IMR-90 (cell line): ENCODE data around the gene ZNF318. TPM values are rescaled to one million over a fixed set of nuclear protein-coding genes. Genes with fewer than 3 reads are reported as not detected.
A peak's percentile ranks its signal among the peaks of the same experiment; 100 is the strongest.

Experiments used
- ATAC-seq: fragments of 200-7000 bp; cut with Tn5 transposase; 2 replicates; pipeline ENCODE4 v1.9.1; 2020; ENCODE audit warnings: low read depth, mild to moderate bottlenecking, moderate library complexity
- BruUV-seq: library from RNA; stranded (reverse); fragments of 400-500 nt; replicated peaks from 2 replicates; lab custom pipeline; 2021; lab: Mats Ljungman, UMichigan
- CTCF ChIA-PET: fragments of 300-600 bp; formaldehyde crosslinking; extraction: SDS; loops from one replicate; lab custom pipeline; 2021; ENCODE audit warnings: antibody characterized with exemption; lab: Yijun Ruan, JAX
- POLR2A ChIA-PET: fragments of 300-600 bp; sonication (Branson Sonifier 250); formaldehyde crosslinking; loops from one replicate; lab custom pipeline; 2022; ENCODE audit warnings: antibody characterized with exemption; ENCODE audit not compliant: unreplicated experiment; lab: Charles Lee
- DNase-seq: peaks from one replicate; pipeline ENCODE4 v3.0.0; 2013
- H2AFZ ChIP-seq: replicated peaks from 2 replicates; pipeline ENCODE3; 2013; ENCODE audit warnings: low read length, mild to moderate bottlenecking; ENCODE audit not compliant: poor library complexity
- H2AK5ac ChIP-seq: 2 replicates; pipeline ENCODE4 v1.6.1; 2013; ENCODE audit warnings: low read depth, low read length, inconsistent platforms
- H2AK9ac ChIP-seq: replicated peaks from 2 replicates; pipeline ENCODE3; 2013; ENCODE audit warnings: mild to moderate bottlenecking, low read depth, low read length, moderate library complexity; ENCODE audit not compliant: poor library complexity
- H2BK120ac ChIP-seq: 2 replicates; pipeline ENCODE4 v1.6.1; 2013; ENCODE audit warnings: low read depth, low read length, inconsistent platforms
- H2BK15ac ChIP-seq: 3 replicates; pipeline ENCODE4 v1.6.1; 2013; ENCODE audit warnings: low read depth, low read length, inconsistent platforms
- H2BK20ac ChIP-seq: 2 replicates; pipeline ENCODE4 v1.6.1; 2013; ENCODE audit warnings: low read depth, mild to moderate bottlenecking, inconsistent platforms, low read length, moderate library complexity
- H2BK5ac ChIP-seq: 2 replicates; pipeline ENCODE4 v1.6.1; 2013; ENCODE audit warnings: mild to moderate bottlenecking, low read depth, low read length, inconsistent platforms; ENCODE audit not compliant: poor library complexity, severe bottlenecking
- H3K14ac ChIP-seq: replicated peaks from 2 replicates; pipeline ENCODE4 v1.6.1; 2013; ENCODE audit warnings: low read depth, low read length, inconsistent platforms
- H3K18ac ChIP-seq: 2 replicates; pipeline ENCODE4 v1.6.1; 2013; ENCODE audit warnings: low read depth, low read length, control low read depth
- H3K23ac ChIP-seq: 2 replicates; pipeline ENCODE4 v1.6.1; 2013; ENCODE audit warnings: low read depth, low read length, inconsistent platforms
- H3K27ac ChIP-seq: 2 replicates; pipeline ENCODE4 v1.5.1; 2013; ENCODE audit warnings: mild to moderate bottlenecking, control low read depth, low read length; ENCODE audit not compliant: insufficient read depth
- H3K27me3 ChIP-seq: 2 replicates; pipeline ENCODE4 v1.6.1; 2013; ENCODE audit warnings: low read length; ENCODE audit not compliant: control insufficient read depth, insufficient read depth
- H3K36me3 ChIP-seq: 2 replicates; pipeline ENCODE4 v1.6.1; 2013; ENCODE audit warnings: low read length, mixed read lengths; ENCODE audit not compliant: control insufficient read depth, insufficient read depth
- H3K4ac ChIP-seq: 2 replicates; pipeline ENCODE4 v1.6.1; 2013; ENCODE audit warnings: low read depth, low read length, inconsistent platforms
- H3K4me1 ChIP-seq: 2 replicates; pipeline ENCODE4 v1.6.1; 2013; ENCODE audit warnings: low read length, mixed read lengths; ENCODE audit not compliant: control insufficient read depth, insufficient read depth
- H3K4me2 ChIP-seq: 2 replicates; pipeline ENCODE4 v1.6.1; 2013; ENCODE audit warnings: low read depth, mild to moderate bottlenecking, control low read depth, low read length, moderate library complexity
- H3K4me3 ChIP-seq: 2 replicates; pipeline ENCODE4 v1.5.1; 2013; ENCODE audit warnings: low read depth, mild to moderate bottlenecking, control low read depth, low read length, moderate library complexity; ENCODE audit not compliant: insufficient read depth
- H3K56ac ChIP-seq: 2 replicates; pipeline ENCODE4 v1.6.1; 2013; ENCODE audit warnings: low read length, inconsistent platforms; ENCODE audit not compliant: insufficient read depth; ENCODE audit errors: extremely low read depth
- H3K79me1 ChIP-seq, 2 experiments: 2 replicates each; pipeline ENCODE4 v1.6.1; 2013; ENCODE audit warnings: low read length in 2 of 2, inconsistent platforms in 1 of 2, low read depth in 1 of 2
- H3K9ac ChIP-seq: 2 replicates; pipeline ENCODE4 v1.6.1; 2013; ENCODE audit warnings: low read depth, low read length, control low read depth
- H3K9me1 ChIP-seq: 2 replicates; pipeline ENCODE4 v1.6.1; 2013; ENCODE audit warnings: low read length, inconsistent platforms; ENCODE audit not compliant: insufficient read depth
- H3K9me3 ChIP-seq: 2 replicates; pipeline ENCODE4 v1.6.1; 2013; ENCODE audit warnings: low read length; ENCODE audit not compliant: control insufficient read depth, insufficient read depth
- H4K20me1 ChIP-seq: 2 replicates; pipeline ENCODE4 v1.6.1; 2013; ENCODE audit warnings: low read length, inconsistent platforms; ENCODE audit not compliant: insufficient read depth
- H4K5ac ChIP-seq: 2 replicates; pipeline ENCODE4 v1.6.1; 2013; ENCODE audit warnings: mild to moderate bottlenecking, low read depth, low read length, control low read depth
- H4K8ac ChIP-seq, 2 experiments: 2 replicates each; pipeline ENCODE4 v1.6.1; 2013; ENCODE audit warnings: low read depth in 2 of 2, low read length in 2 of 2, control low read depth in 1 of 2, inconsistent platforms in 1 of 2
- H4K91ac ChIP-seq: 2 replicates; pipeline ENCODE4 v1.6.1; 2013; ENCODE audit warnings: low read depth, low read length, inconsistent platforms; ENCODE audit not compliant: insufficient read depth
- BHLHE40 ChIP-seq: fragments of 150-350 bp; IDR thresholded peaks from 2 replicates; pipeline ENCODE4 v1.6.1; 2016; ENCODE audit warnings: mild to moderate bottlenecking, low read depth, low read length
- CEBPB ChIP-seq: IDR thresholded peaks from 2 replicates; pipeline ENCODE4 v1.6.1; 2012; ENCODE audit warnings: low read depth, low read length, improper control_type of control experiment
- CTCF ChIP-seq: conservative IDR thresholded peaks from 2 replicates; pipeline ENCODE4 v1.5.1; 2012; ENCODE audit warnings: mild to moderate bottlenecking, low read depth, low read length, improper control_type of control experiment
- ELK1 ChIP-seq: fragments of 150-350 bp; IDR thresholded peaks from 2 replicates; pipeline ENCODE4 v1.6.1; 2016; ENCODE audit warnings: low read depth, mild to moderate bottlenecking, low read length, moderate library complexity, borderline replicate concordance
- FOS ChIP-seq: fragments of 150-350 bp; IDR thresholded peaks from 2 replicates; pipeline ENCODE4 v1.6.1; 2016; ENCODE audit warnings: low read depth, low read length
- MAFK ChIP-seq: IDR thresholded peaks from 2 replicates; pipeline ENCODE4 v1.6.1; 2012; ENCODE audit warnings: low read depth, low read length, improper control_type of control experiment
- MXI1 ChIP-seq: IDR thresholded peaks from 2 replicates; pipeline ENCODE4 v1.6.1; 2012; ENCODE audit warnings: low read depth, mild to moderate bottlenecking, low read length, moderate library complexity, borderline replicate concordance
- POLR2A ChIP-seq: IDR thresholded peaks from 2 replicates; pipeline ENCODE4 v1.6.1; 2012; ENCODE audit warnings: mild to moderate bottlenecking, low read depth, low read length
- RAD21 ChIP-seq: IDR thresholded peaks from 2 replicates; pipeline ENCODE4 v1.6.1; 2012; ENCODE audit warnings: low read length, improper control_type of control experiment
- RCOR1 ChIP-seq: IDR thresholded peaks from 2 replicates; pipeline ENCODE4 v1.6.1; 2012; ENCODE audit warnings: mild to moderate bottlenecking, low read length, improper control_type of control experiment; ENCODE audit not compliant: insufficient replicate concordance
- RFX5 ChIP-seq: IDR thresholded peaks from 2 replicates; pipeline ENCODE4 v1.8.0; 2012; ENCODE audit warnings: low read depth, mild to moderate bottlenecking, low read length, moderate library complexity
- SMC3 ChIP-seq: fragments of 150-350 bp; IDR thresholded peaks from 2 replicates; pipeline ENCODE4 v1.6.1; 2016; ENCODE audit warnings: low read depth, mild to moderate bottlenecking, antibody characterized with exemption, low read length, moderate library complexity
- USF2 ChIP-seq: fragments of 150-350 bp; IDR thresholded peaks from 2 replicates; pipeline ENCODE4 v1.6.1; 2017; ENCODE audit warnings: mild to moderate bottlenecking, antibody characterized with exemption, low read length, low read depth
- WGBS, 2 experiments: methylation state at CpG; one replicate each; pipeline versions ENCODE4 v1.1.5 to v1.1.7; 2013; ENCODE audit warnings: missing lambda C conversion rate in 2 of 2; ENCODE audit not compliant: insufficient read length in 1 of 2; ENCODE audit errors: extremely low coverage in 2 of 2; 5-methylcytosine and 5-hydroxymethylcytosine counted together
- dilution Hi-C: fragments of 300-500 bp; cut with HindIII; formaldehyde crosslinking; loops from one replicate; pipeline ENCODE4 v1.14.3; 2018; ENCODE audit warnings: low sequenced_read_pairs; ENCODE audit not compliant: unreplicated experiment
- in situ Hi-C: fragments of 300-500 bp; cut with MboI; formaldehyde crosslinking; loops from 3 replicates; pipeline ENCODE4 v1.14.3; 2019; ENCODE audit warnings: low sequenced_read_pairs, inconsistent platforms, mixed read lengths
- intact Hi-C: fragments of 100-400 bp; cut with micrococcal nuclease; formaldehyde crosslinking; loops from 2 replicates; pipeline ENCODE4 v1.10.0; 2022
- polyA plus RNA-seq, 3 experiments: library from polyadenylated mRNA; depleted of rRNA; stranded (reverse); fragments of >200 nt; gene quantifications; 2 replicates each; pipeline ENCODE4 v1.2.3, GENCODE V29; 2012; ENCODE audit warnings: low replicate concordance in 1 of 3
- total RNA-seq: library from RNA; depleted of rRNA; stranded (reverse); fragments of >200 nt; gene quantifications from 2 replicates; pipeline ENCODE4 v1.2.3, GENCODE V29; 2012

The ZNF318 gene
- total and polyA plus RNA-seq, 2 of the 4 experiments (the other 2 are of a cell fraction), result 5.7 to 6.6 TPM

GRCh38 chr6:43393602-43394001 lies 24.2 kb upstream of the ZNF318 start:
- ChIA-PET CTCF (no interaction called here), POLR2A (no interaction called here)
- H3K27ac ChIP-seq, result no peak overlapping the region
- no peak overlapping the region for H3K4ac ChIP-seq
- TF ChIP-seq RAD21 (no peak), POLR2A (no peak), SMC3 (no peak), RFX5 (no peak), MAFK (no peak), CTCF (no peak), CEBPB (no peak), FOS (no peak), MXI1 (no peak), ELK1 (no peak), BHLHE40 (no peak), USF2 (no peak), RCOR1 (no peak)
- H2AK9ac ChIP-seq, result no peak overlapping the region
- H4K20me1 ChIP-seq, result no peaks in the 10 kb centered on the region
- no peak overlapping the region for H2BK20ac ChIP-seq
- no peak overlapping the region for H3K18ac ChIP-seq
- H3K4me1 ChIP-seq, result no peaks in the 10 kb centered on the region
- no peak overlapping the region for H4K8ac ChIP-seq
- no peak overlapping the region for H3K56ac ChIP-seq
- H2AK5ac ChIP-seq, result no peak overlapping the region
- no peak overlapping the region for H3K23ac ChIP-seq
- intact Hi-C loops, result no loop called here
- BruUV-seq, result no TSS peak
- H4K5ac ChIP-seq, result no peak overlapping the region
- H3K9me3 ChIP-seq, result no peaks in the 10 kb centered on the region
- H3K14ac ChIP-seq, result no peak overlapping the region
- no peaks in the 10 kb centered on the region for H3K9me1 ChIP-seq
- no peak overlapping the region for H3K4me3 ChIP-seq
- ATAC-seq (peak; percentile 29; the same call in 1 of the 2 replicates), DNase-seq (no peak)
- H3K36me3 ChIP-seq, result no peaks in the 10 kb centered on the region
- 50% methylated on average over 1 of the region's 5 CpGs; no CpG with 5 or more reads in 1 of the 2 experiments for WGBS, 2 experiments
- no peak overlapping the region for H4K91ac ChIP-seq
- H2AFZ ChIP-seq, result no peak overlapping the region
- H2BK15ac ChIP-seq, result no peak overlapping the region
- no peak overlapping the region for H3K4me2 ChIP-seq
- no peaks in the 10 kb centered on the region for H3K79me1 ChIP-seq
- H3K27me3 ChIP-seq, result peaks cover 33% of the 10 kb centered on the region
- H3K9ac ChIP-seq, result no peak overlapping the region
- in situ Hi-C loops, result no loop called here
- H2BK5ac ChIP-seq, result no peak overlapping the region
- dilution Hi-C loops, result no loop called here
- no peak overlapping the region for H2BK120ac ChIP-seq
